SK-N-SH treated with all-trans-retinoic acid at 6 μM for 48 hours (cell line): ENCODE data around the gene ZNF860.

Experiments used
- ATAC-seq: fragments of 200-7000 bp; cut with Tn5 transposase; 3 replicates; pipeline ENCODE4 v1.9.1; 2020; ENCODE audit warnings: mild to moderate bottlenecking, moderate library complexity
- ARNTL ChIP-seq: fragments of 450-650 bp; formaldehyde crosslinking; IDR thresholded peaks from 2 replicates; pipeline ENCODE4 v1.5.0; 2020; ENCODE audit warnings: low read depth, mild to moderate bottlenecking, moderate library complexity, borderline replicate concordance
- BACH2 ChIP-seq: fragments of 250-450 bp; sonication (Bioruptor Pico); IDR thresholded peaks from 2 replicates; pipeline ENCODE4 v1.9.0; 2021; ENCODE audit warnings: mild to moderate bottlenecking, borderline replicate concordance
- CREB5 ChIP-seq: fragments of 250-450 bp; sonication (Bioruptor Pico); IDR thresholded peaks from 2 replicates; pipeline ENCODE4 v1.5.1; 2020; ENCODE audit warnings: low read depth, mild to moderate bottlenecking, moderate library complexity
- CSDC2 ChIP-seq: fragments of 250-450 bp; sonication (Bioruptor Pico); IDR thresholded peaks from 2 replicates; pipeline ENCODE4 v1.5.0; 2020; ENCODE audit warnings: mild to moderate bottlenecking, moderate library complexity
- ESRRG ChIP-seq: fragments of 250-450 bp; sonication (Bioruptor Pico); IDR thresholded peaks from 2 replicates; pipeline ENCODE4 v1.6.1; 2021; ENCODE audit warnings: mild to moderate bottlenecking
- GLIS3 ChIP-seq: fragments of 250-450 bp; sonication (Bioruptor Pico); IDR thresholded peaks from 2 replicates; pipeline ENCODE4 v1.5.0; 2020; ENCODE audit warnings: mild to moderate bottlenecking, moderate library complexity
- ISL1 ChIP-seq: fragments of 250-450 bp; sonication (Bioruptor Pico); IDR thresholded peaks from 2 replicates; pipeline ENCODE4 v2.1.2; 2022; ENCODE audit warnings: mild to moderate bottlenecking, moderate library complexity
- OSR1 ChIP-seq: fragments of 250-450 bp; sonication (Bioruptor Pico); IDR thresholded peaks from 2 replicates; pipeline ENCODE4 v1.8.0; 2022; ENCODE audit warnings: moderate library complexity, mild to moderate bottlenecking, inconsistent platforms
- POU6F1 ChIP-seq: fragments of 250-450 bp; sonication (Bioruptor Pico); IDR thresholded peaks from 2 replicates; pipeline ENCODE4 v1.8.0; 2021; ENCODE audit warnings: low read depth, mild to moderate bottlenecking, moderate library complexity, borderline replicate concordance
- PPARA ChIP-seq: fragments of 250-450 bp; sonication (Bioruptor Pico); IDR thresholded peaks from 2 replicates; pipeline ENCODE4 v1.5.0; 2020; ENCODE audit warnings: mild to moderate bottlenecking, borderline replicate concordance
- RARB ChIP-seq: fragments of 250-450 bp; sonication (Bioruptor Pico); IDR thresholded peaks from 2 replicates; pipeline ENCODE4 v1.8.0; 2021; ENCODE audit warnings: mild to moderate bottlenecking, moderate library complexity
- SNAI2 ChIP-seq: fragments of 250-450 bp; sonication (Bioruptor Pico); IDR thresholded peaks from 2 replicates; pipeline ENCODE4 v1.5.0; 2020; ENCODE audit warnings: mild to moderate bottlenecking, moderate library complexity
- TCF4 ChIP-seq: fragments of 250-450 bp; sonication (Bioruptor Pico); IDR thresholded peaks from 2 replicates; pipeline ENCODE4 v1.8.0; 2021; ENCODE audit warnings: mild to moderate bottlenecking, moderate library complexity, borderline replicate concordance
- TOX ChIP-seq: fragments of 250-450 bp; sonication (Bioruptor Pico); IDR thresholded peaks from 2 replicates; pipeline ENCODE4 v1.8.0; 2021; ENCODE audit warnings: mild to moderate bottlenecking, moderate library complexity, borderline replicate concordance
- TSHZ2 ChIP-seq: fragments of 250-450 bp; sonication (Bioruptor Pico); IDR thresholded peaks from 2 replicates; pipeline ENCODE4 v1.5.0; 2020; ENCODE audit warnings: mild to moderate bottlenecking, moderate library complexity
- ZFP3 ChIP-seq: fragments of 250-450 bp; sonication (Bioruptor Pico); IDR thresholded peaks from 2 replicates; pipeline ENCODE4 v1.5.0; 2020; ENCODE audit warnings: mild to moderate bottlenecking, moderate library complexity
- ZNF565 ChIP-seq: fragments of 450-650 bp; formaldehyde crosslinking; conservative IDR thresholded peaks from 2 replicates; pipeline ENCODE4 v1.5.0; 2020; ENCODE audit warnings: low read depth, mild to moderate bottlenecking, moderate library complexity
- ZNF70 ChIP-seq: fragments of 450-650 bp; formaldehyde crosslinking; IDR thresholded peaks from 2 replicates; pipeline ENCODE4 v1.5.0; 2020; ENCODE audit warnings: mild to moderate bottlenecking, moderate library complexity
- ZNF8 ChIP-seq: fragments of 450-650 bp; formaldehyde crosslinking; IDR thresholded peaks from 2 replicates; pipeline ENCODE4 v1.5.0; 2020; ENCODE audit warnings: mild to moderate bottlenecking, moderate library complexity
- TF ChIP-seq, protein P1 (sequence below): fragments of 250-450 bp; sonication (Bioruptor Pico); IDR thresholded peaks from 2 replicates; pipeline ENCODE4 v1.8.0; 2020; ENCODE audit warnings: mild to moderate bottlenecking, moderate library complexity, borderline replicate concordance

The ZNF860 gene

GRCh38 chr3:32002561-32003368, 21.2 kb downstream of the ZNF860 start:
- TF ChIP-seq BACH2 (CRISPR knock-in tag), result no peak
- no peak for TF ChIP-seq TCF4 (CRISPR knock-in tag)
- TF ChIP-seq TOX, result no peak
- no peak for TF ChIP-seq ISL1 (CRISPR knock-in tag)
- no peak for TF ChIP-seq ZFP3 (CRISPR knock-in tag)
- TF ChIP-seq ZNF8 (CRISPR knock-in tag), result no peak
- TF ChIP-seq GLIS3 (CRISPR knock-in tag), result no peak
- no peak for ATAC-seq

- TF ChIP-seq BACH2 (CRISPR knock-in tag) (no peak), TSHZ2 (CRISPR knock-in tag) (no peak), ARNTL (no peak), ZNF70 (CRISPR knock-in tag) (no peak), POU6F1 (CRISPR knock-in tag) (no peak), RARB (CRISPR knock-in tag) (no peak), SNAI2 (CRISPR knock-in tag) (no peak), ZFP3 (CRISPR knock-in tag) (no peak), ESRRG (CRISPR knock-in tag) (no peak), ISL1 (CRISPR knock-in tag) (no peak), ZNF8 (CRISPR knock-in tag) (no peak), PPARA (CRISPR knock-in tag) (no peak), CSDC2 (no peak), TCF4 (CRISPR knock-in tag) (no peak), OSR1 (CRISPR knock-in tag) (no peak)
- TF ChIP-seq, protein P1, sequence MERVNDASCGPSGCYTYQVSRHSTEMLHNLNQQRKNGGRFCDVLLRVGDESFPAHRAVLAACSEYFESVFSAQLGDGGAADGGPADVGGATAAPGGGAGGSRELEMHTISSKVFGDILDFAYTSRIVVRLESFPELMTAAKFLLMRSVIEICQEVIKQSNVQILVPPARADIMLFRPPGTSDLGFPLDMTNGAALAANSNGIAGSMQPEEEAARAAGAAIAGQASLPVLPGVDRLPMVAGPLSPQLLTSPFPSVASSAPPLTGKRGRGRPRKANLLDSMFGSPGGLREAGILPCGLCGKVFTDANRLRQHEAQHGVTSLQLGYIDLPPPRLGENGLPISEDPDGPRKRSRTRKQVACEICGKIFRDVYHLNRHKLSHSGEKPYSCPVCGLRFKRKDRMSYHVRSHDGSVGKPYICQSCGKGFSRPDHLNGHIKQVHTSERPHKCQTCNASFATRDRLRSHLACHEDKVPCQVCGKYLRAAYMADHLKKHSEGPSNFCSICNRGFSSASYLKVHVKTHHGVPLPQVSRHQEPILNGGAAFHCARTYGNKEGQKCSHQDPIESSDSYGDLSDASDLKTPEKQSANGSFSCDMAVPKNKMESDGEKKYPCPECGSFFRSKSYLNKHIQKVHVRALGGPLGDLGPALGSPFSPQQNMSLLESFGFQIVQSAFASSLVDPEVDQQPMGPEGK (CRISPR knock-in tag), result no peak
- ATAC-seq, result no peak
Measured at GRCh38 chr3:32003380-32003779, 21.8 kb downstream of the ZNF860 start.

DNA sequence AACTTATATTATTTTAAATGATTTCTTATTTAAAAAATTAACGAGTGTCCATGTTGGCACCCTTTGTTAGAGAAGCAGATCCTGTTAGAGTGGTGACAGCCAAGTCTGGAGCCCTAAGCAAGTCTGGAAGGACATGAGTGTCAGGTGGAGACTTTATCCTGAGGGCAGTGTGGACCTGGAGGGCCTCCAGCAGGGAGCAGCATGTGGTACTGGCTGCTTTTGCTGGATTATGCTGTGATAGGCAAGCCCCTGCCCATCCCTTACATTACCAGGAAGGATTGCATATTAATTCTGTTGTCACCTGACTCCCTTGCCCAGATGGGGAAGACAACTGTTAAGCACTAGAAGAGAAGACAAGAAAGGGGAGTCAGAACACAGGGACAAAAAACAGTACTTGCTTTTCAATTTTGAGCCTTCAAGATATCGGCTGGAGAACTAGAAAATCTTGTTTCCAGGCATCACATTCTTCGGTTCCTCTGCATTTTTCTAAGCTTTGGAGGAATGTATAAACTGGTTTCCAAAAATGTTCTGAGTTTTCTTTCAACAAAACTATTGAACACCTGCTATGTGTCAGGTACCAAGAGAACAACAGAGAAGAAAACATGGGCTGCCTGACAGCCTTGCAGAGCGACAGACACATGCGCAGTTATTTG, 22.7 kb downstream of the ZNF860 start:
- no peak for ATAC-seq
- no peak for TF ChIP-seq ZNF565 (CRISPR knock-in tag)

DNA sequence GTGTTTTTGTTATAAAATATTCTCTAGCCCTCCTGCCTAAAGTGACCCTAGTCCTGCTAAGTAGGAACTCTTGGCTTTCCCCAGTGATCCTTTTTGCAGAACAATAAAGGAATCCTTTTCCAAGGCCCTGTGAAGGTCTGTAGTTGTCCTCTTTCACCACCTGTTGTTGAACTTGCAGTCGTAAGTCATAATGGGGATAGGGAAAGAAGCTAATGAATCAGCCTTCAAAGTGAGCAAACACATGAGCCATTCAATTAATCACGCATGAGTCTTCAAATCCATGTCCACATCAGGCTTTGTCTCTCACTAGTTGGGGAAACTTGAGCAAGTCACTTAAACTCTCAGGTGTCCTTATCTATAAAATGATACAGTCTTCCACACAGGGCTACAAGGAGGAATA, 27.6 kb downstream of the ZNF860 start:
- TF ChIP-seq CREB5 (no peak), POU6F1 (CRISPR knock-in tag) (no peak), BACH2 (CRISPR knock-in tag) (no peak)
- no peak for ATAC-seq
